Gastroesophageal sphincter (tissue), 4 donors: ENCODE measurements around the gene FAAP100. TPM values are rescaled to one million over a fixed set of nuclear protein-coding genes. Genes with fewer than 3 reads are reported as not detected.

Experiments used
- ATAC-seq: fragments of 150-250 bp; one replicate; pipeline ENCODE4 v1.9.1; 2016; ENCODE audit warnings: mild to moderate bottlenecking, moderate library complexity
- H3K27ac ChIP-seq, 4 donors: fragments of 200-600 bp; sonication (generic) in 3 of 4; 1 replicate in 3 of 4; 2 replicates in 1 of 4; pipeline ENCODE4 v1.5.1; 2016 to 2019
- H3K27me3 ChIP-seq: fragments of 200-600 bp; sonication (generic); one replicate; pipeline ENCODE4 v1.5.1; 2019
- H3K36me3 ChIP-seq, 2 donors: fragments of 200-600 bp; sonication (generic); one replicate each; pipeline ENCODE4 v1.5.1; 2019; ENCODE audit warnings: control low read depth in 1 of 2
- H3K4me1 ChIP-seq, 3 donors: fragments of 200-600 bp; sonication (generic); 1 replicate in 2 of 3; 2 replicates in 1 of 3; pipeline ENCODE4 v1.5.1; 2016 to 2019; ENCODE audit warnings: control low read depth in 2 of 3
- H3K4me3 ChIP-seq, 2 donors: fragments of 200-600 bp; sonication (generic); one replicate each; pipeline ENCODE4 v1.5.1; 2019; ENCODE audit warnings: mild to moderate bottlenecking in 1 of 2, moderate library complexity in 1 of 2
- H3K9me3 ChIP-seq, 3 donors: fragments of 200-600 bp; sonication (generic); one replicate each; pipeline ENCODE4 v1.5.1; 2017 to 2019; ENCODE audit warnings: control low read depth in 2 of 3
- POLR2AphosphoS5 ChIP-seq: sonication (generic); formaldehyde crosslinking; IDR thresholded peaks from one replicate; pipeline ENCODE4 v1.6.1; 2017; ENCODE audit warnings: antibody characterized with exemption
- WGBS, 2 donors: methylation state at CpG; one replicate each; pipeline ENCODE4 v1.1.5; 2018; ENCODE audit warnings: low coverage in 1 of 2; 5-methylcytosine and 5-hydroxymethylcytosine counted together
- small RNA-seq, 4 donors: library from RNA; depleted of rRNA; stranded (forward); fragments of <200 nt; gene quantifications; one replicate each; pipeline ENCODE3, GENCODE V24; 2016
- total RNA-seq, 4 donors: library from RNA; depleted of rRNA; stranded (reverse); fragments of >200 nt; gene quantifications; one replicate each; pipeline ENCODE4 v1.1.0, GENCODE V29; 2016

Gene FAAP100
- total RNA-seq, 4 donors from 2014 or later = 14.6 to 32.1 (median 20.7) TPM

DNA sequence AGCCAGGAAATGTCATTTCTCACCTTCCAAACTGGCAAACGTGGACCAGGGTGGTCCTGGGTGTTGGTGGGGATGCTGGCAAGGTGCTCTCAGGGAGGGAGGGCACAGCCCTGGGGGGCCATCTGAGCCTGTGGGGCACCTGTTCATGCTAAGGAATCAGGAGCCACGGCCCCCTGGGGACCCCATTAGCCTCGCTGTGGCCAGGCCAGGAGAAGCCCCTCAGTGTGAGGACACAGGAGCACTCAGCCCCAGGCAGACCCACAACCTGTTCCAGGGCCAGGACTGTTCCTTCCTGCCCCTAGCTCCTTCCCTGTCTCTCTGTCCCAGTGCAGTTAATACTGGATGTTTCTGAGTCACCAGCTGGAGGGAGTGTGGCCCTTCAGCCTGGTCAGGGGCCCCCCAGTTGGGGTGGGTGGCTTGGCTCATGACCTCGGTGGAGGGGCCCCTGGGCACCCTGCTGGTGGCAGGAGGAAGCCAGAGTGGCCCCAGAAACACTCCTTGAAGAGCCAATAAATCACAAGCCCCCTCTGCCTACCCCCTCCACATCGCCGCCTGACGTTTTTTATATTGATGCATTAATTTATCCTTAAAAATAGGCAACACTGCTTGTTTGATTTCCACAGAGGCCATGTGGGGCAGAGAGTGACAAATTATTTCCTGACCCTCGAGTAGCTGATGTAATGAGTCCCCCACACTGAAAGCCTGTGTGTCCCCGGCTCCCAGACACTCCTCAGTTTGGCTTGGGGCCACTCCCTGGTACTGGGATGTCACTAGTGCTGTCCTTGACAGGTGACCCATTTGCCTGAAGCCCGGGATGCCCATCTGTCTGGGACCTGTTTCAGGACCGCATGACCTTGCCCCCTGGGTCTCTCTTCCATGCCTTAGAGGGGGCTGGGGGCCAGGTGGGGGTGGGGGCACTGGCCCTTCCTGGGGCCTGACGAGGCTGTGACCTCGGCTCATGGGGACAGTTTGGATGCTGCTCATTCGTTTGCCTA is 61.9 kb downstream of the FAAP100 start:
- H3K27me3 ChIP-seq = peaks cover 7% of the 10 kb centered on the region
- H3K36me3 ChIP-seq = no peaks in the 10 kb centered on the region
- no peaks in the 10 kb centered on the region for H3K9me3 ChIP-seq
- no peak overlapping the region for H3K27ac ChIP-seq
- TF ChIP-seq POLR2AphosphoS5 = no peak
- peaks cover 0 to 39% (median 13%) of the 10 kb centered on the region in 3 donors for H3K4me1 ChIP-seq
- no peak overlapping the region for H3K4me3 ChIP-seq
- ATAC-seq = no peak
- 56 to 60% methylated on average over 2 to 5 of the region's 14 CpGs for WGBS, 2 donors

Small RNAs within 50 kb of the gene (small RNA-seq; reads per million reads assigned to genes)
- gene RF00019 = 0 reads per million in 4 donors

Other genes starting within 250 kb of the FAAP100 start
- gene BAHCC1, start 156.9 kb downstream of the FAAP100 start, total RNA-seq = 10 to 100 TPM; 17.5 to 34.3 (median 19.5) TPM
- 1,000 to 10,000 TPM in 3 of 4 donors, 100 to 1,000 TPM in 1; 829 to 1,848 (median 1,550) TPM for gene ACTG1, start 39.6 kb downstream of the FAAP100 start, total RNA-seq
- 1 to 10 TPM in 2 of 4 donors, under 1 TPM in 2; 0.49 to 2.1 (median 1.0) TPM for gene FSCN2, start 24.0 kb downstream of the FAAP100 start, total RNA-seq
- 10 to 100 TPM; 49.5 to 83.8 (median 58.0) TPM for gene NPLOC4, start 84.8 kb upstream of the FAAP100 start, total RNA-seq
- gene TSPAN10, start 84.8 kb upstream of the FAAP100 start, total RNA-seq = under 1 TPM in 3 of 4 donors, not detected in 1; 0.27 to 0.89 (median 0.30) TPM
- under 1 TPM in 1 of 4 donors, not detected in 3; 0.62 TPM for gene PDE6G, start 104.2 kb upstream of the FAAP100 start, total RNA-seq
- gene OXLD1, start 114.3 kb upstream of the FAAP100 start, total RNA-seq = 10 to 100 TPM; 19.4 to 31.8 (median 25.3) TPM
- gene CCDC137, start 114.4 kb upstream of the FAAP100 start, total RNA-seq = 10 to 100 TPM in 2 of 4 donors, 1 to 10 TPM in 2; 8.2 to 16.1 (median 11.4) TPM
- 10 to 100 TPM; 26.2 to 52.8 (median 30.2) TPM for gene ARL16, start 131.4 kb upstream of the FAAP100 start, total RNA-seq
- gene HGS, start 131.7 kb upstream of the FAAP100 start, total RNA-seq = 10 to 100 TPM; 51.5 to 90.5 (median 66.6) TPM
- 10 to 100 TPM; 27.5 to 42.9 (median 29.3) TPM for gene MRPL12, start 151.0 kb upstream of the FAAP100 start, total RNA-seq
- 1 to 10 TPM; 3.0 to 8.8 (median 5.0) TPM for gene SLC25A10, start 159.9 kb upstream of the FAAP100 start, total RNA-seq